NB4 (cell line): ENCODE measurements around the gene PRKG2.

Source experiments
- CTCF ChIP-seq: IDR thresholded peaks from one replicate; pipeline ENCODE4 v1.5.1; 2012; ENCODE audit warnings: low read depth, low read length
- MAX ChIP-seq: IDR thresholded peaks from 2 replicates; pipeline ENCODE4 v1.6.1; 2011; ENCODE audit warnings: low read depth, low read length
- MYC ChIP-seq: IDR thresholded peaks from 2 replicates; pipeline ENCODE4 v1.6.1; 2011; ENCODE audit warnings: low read depth, low read length
- POLR2A ChIP-seq: IDR thresholded peaks from 2 replicates; pipeline ENCODE4 v1.6.1; 2011; ENCODE audit warnings: mild to moderate bottlenecking; ENCODE audit not compliant: insufficient read length; ENCODE audit errors: extremely low read depth

- no peak for TF ChIP-seq CTCF
- no peak for TF ChIP-seq POLR2A
- TF ChIP-seq MAX = no peak
- no peak for TF ChIP-seq MYC
Measured at GRCh38 chr4:81227138-81227537, 12.1 kb upstream of the PRKG2 start.
